ENCODE measurements around the gene GRID1. TPM values are rescaled to one million over a fixed set of nuclear protein-coding genes. Genes with fewer than 3 reads are reported as not detected.

Gene GRID1
- total RNA-seq, 4 donors from 2014 or later, result 0.35 to 10.7 (median 1.3) TPM

- Histone ChIP-seq H3K36me3 (no peaks in the 10 kb centered on the region), H3K4me3 (no peak overlapping the region), H3K27ac (no peak overlapping the region), H3K4me1 (no peaks in the 10 kb centered on the region), H3K9me3 (no peaks in the 10 kb centered on the region), H3K27me3 (no peaks in the 10 kb centered on the region)
- TF ChIP-seq POLR2A (IDR thresholded peaks at IDR 0.05), result no peak
- TF ChIP-seq, protein P1, sequence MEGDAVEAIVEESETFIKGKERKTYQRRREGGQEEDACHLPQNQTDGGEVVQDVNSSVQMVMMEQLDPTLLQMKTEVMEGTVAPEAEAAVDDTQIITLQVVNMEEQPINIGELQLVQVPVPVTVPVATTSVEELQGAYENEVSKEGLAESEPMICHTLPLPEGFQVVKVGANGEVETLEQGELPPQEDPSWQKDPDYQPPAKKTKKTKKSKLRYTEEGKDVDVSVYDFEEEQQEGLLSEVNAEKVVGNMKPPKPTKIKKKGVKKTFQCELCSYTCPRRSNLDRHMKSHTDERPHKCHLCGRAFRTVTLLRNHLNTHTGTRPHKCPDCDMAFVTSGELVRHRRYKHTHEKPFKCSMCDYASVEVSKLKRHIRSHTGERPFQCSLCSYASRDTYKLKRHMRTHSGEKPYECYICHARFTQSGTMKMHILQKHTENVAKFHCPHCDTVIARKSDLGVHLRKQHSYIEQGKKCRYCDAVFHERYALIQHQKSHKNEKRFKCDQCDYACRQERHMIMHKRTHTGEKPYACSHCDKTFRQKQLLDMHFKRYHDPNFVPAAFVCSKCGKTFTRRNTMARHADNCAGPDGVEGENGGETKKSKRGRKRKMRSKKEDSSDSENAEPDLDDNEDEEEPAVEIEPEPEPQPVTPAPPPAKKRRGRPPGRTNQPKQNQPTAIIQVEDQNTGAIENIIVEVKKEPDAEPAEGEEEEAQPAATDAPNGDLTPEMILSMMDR (IDR thresholded peaks at IDR 0.05), result no peak
- DNase-seq, result no peak
These were observed 504.9 kb downstream of the GRID1 start for GRCh38 chr10:85861513-85862197.

GRCh38 chr10:85859859-85860258, 506.7 kb downstream of the GRID1 start:
- Histone ChIP-seq H3K27ac (no peak overlapping the region), H3K4me3 (no peak overlapping the region), H3K36me3 (no peaks in the 10 kb centered on the region), H3K4me1 (no peaks in the 10 kb centered on the region), H3K27me3 (no peaks in the 10 kb centered on the region), H3K9me3 (no peaks in the 10 kb centered on the region)
- DNase-seq, result no peak
- TF ChIP-seq, protein P1 (IDR thresholded peaks at IDR 0.05), result no peak
- no peak for TF ChIP-seq POLR2A (IDR thresholded peaks at IDR 0.05)

GRCh38 chr10:85858776-85859515, 507.6 kb downstream of the GRID1 start:
- TF ChIP-seq, protein P1 (IDR thresholded peaks at IDR 0.05), result no peak
- TF ChIP-seq POLR2A (IDR thresholded peaks at IDR 0.05), result no peak
- Histone ChIP-seq H3K4me3 (no peak overlapping the region), H3K27me3 (no peaks in the 10 kb centered on the region), H3K36me3 (no peaks in the 10 kb centered on the region), H3K9me3 (no peaks in the 10 kb centered on the region), H3K4me1 (no peaks in the 10 kb centered on the region), H3K27ac (no peak overlapping the region)
- no peak for DNase-seq

- DNase-seq, result no peak
- H3K9me3 ChIP-seq, result no peaks in the 10 kb centered on the region
- no peak overlapping the region for H3K4me3 ChIP-seq
- H3K27ac ChIP-seq, result no peak overlapping the region
- no peaks in the 10 kb centered on the region for H3K27me3 ChIP-seq
- H3K4me1 ChIP-seq, result no peaks in the 10 kb centered on the region
- TF ChIP-seq, protein P1 (IDR thresholded peaks at IDR 0.05), result no peak
- no peak for TF ChIP-seq POLR2A (IDR thresholded peaks at IDR 0.05)
- no peaks in the 10 kb centered on the region for H3K36me3 ChIP-seq
These were observed 508.8 kb downstream of the GRID1 start for GRCh38 chr10:85857791-85858190.

- Histone ChIP-seq H3K4me1 (no peaks in the 10 kb centered on the region), H3K27ac (no peak overlapping the region), H3K27me3 (no peaks in the 10 kb centered on the region), H3K36me3 (no peaks in the 10 kb centered on the region), H3K9me3 (no peaks in the 10 kb centered on the region), H3K4me3 (no peak overlapping the region)
- TF ChIP-seq, protein P1 (IDR thresholded peaks at IDR 0.05), result no peak
- TF ChIP-seq POLR2A (IDR thresholded peaks at IDR 0.05), result no peak
- no peak for DNase-seq
These were observed 509.3 kb downstream of the GRID1 start for GRCh38 chr10:85857305-85857704.

All from Peyer's patch (tissue), 4 donors.